SU-DHL-6 (cell line): Measurements from ENCODE around the gene GPR87.

Experiments
- H2AFZ ChIP-seq: fragments of 200-600 bp; sonication (generic); 2 replicates; pipeline ENCODE4 v1.6.1; 2014; ENCODE audit warnings: low read depth, mild to moderate bottlenecking, moderate library complexity, mixed read lengths, antibody characterized with exemption, low read length; ENCODE audit not compliant: severe bottlenecking
- H3F3A ChIP-seq: fragments of 200-600 bp; shearing (Covaris generic); 2 replicates; pipeline ENCODE4 v1.6.0; 2016; ENCODE audit warnings: antibody characterized with exemption, mild to moderate bottlenecking; ENCODE audit not compliant: insufficient read depth
- H3K27ac ChIP-seq: fragments of 200-600 bp; sonication (generic); 2 replicates; pipeline ENCODE4 v1.5.1; 2016; ENCODE audit warnings: low read depth, mild to moderate bottlenecking, low read length, moderate library complexity, mixed read lengths
- H3K27me3 ChIP-seq: fragments of 200-600 bp; sonication (generic), shearing (Covaris generic); 2 replicates; pipeline ENCODE4 v1.6.0; 2014; ENCODE audit warnings: mild to moderate bottlenecking, low read length
- H3K36me3 ChIP-seq: fragments of 200-600 bp; sonication (generic); 2 replicates; pipeline ENCODE4 v1.6.1; 2014; ENCODE audit warnings: mild to moderate bottlenecking, low read length, mixed read lengths
- H3K4me2 ChIP-seq: fragments of 300-600, 200-600 bp; shearing (Covaris generic), sonication (generic); 2 replicates; pipeline ENCODE4 v1.6.0; 2014; ENCODE audit warnings: low read length, low read depth, mild to moderate bottlenecking; ENCODE audit not compliant: poor library complexity, severe bottlenecking
- H3K4me3 ChIP-seq: fragments of 200-600 bp; sonication (generic); 2 replicates; pipeline ENCODE4 v1.5.1; 2014; ENCODE audit warnings: antibody characterized with exemption, low read length, mild to moderate bottlenecking, mixed read lengths; ENCODE audit not compliant: insufficient read depth, poor library complexity, severe bottlenecking
- H3K79me2 ChIP-seq: fragments of 200-600 bp; sonication (generic); 2 replicates; pipeline ENCODE4 v1.6.1; 2014; ENCODE audit warnings: mild to moderate bottlenecking, low read length, moderate library complexity; ENCODE audit not compliant: insufficient read depth
- H3K9ac ChIP-seq: fragments of 200-600 bp; sonication (generic); 2 replicates; pipeline ENCODE4 v1.7.0; 2014; ENCODE audit warnings: mild to moderate bottlenecking, low read length
- H3K9me2 ChIP-seq: fragments of 200-600 bp; sonication (generic); replicated peaks from 2 replicates; pipeline ENCODE4 v1.6.1; 2014; ENCODE audit warnings: low read length; ENCODE audit not compliant: insufficient read depth
- H3K9me3 ChIP-seq: fragments of 200-600 bp; sonication (generic); 2 replicates; pipeline ENCODE4 v1.6.1; 2014; ENCODE audit warnings: low read length, mixed read lengths; ENCODE audit not compliant: insufficient read depth
- H4K20me1 ChIP-seq: fragments of 200-600 bp; sonication (generic); 2 replicates; pipeline ENCODE4 v1.6.1; 2014; ENCODE audit warnings: low read depth, mild to moderate bottlenecking, antibody characterized with exemption, low read length, moderate library complexity, mixed read lengths
- EZH2phosphoT487 ChIP-seq: fragments of 200-600 bp; sonication (generic), shearing (Covaris generic); conservative IDR thresholded peaks from 2 replicates; pipeline ENCODE4 v1.6.1; 2018; ENCODE audit warnings: mild to moderate bottlenecking, antibody characterized with exemption, low read length, moderate library complexity, mixed read lengths
- TF ChIP-seq, protein P1 (sequence below): fragments of 200-600 bp; sonication (generic); IDR thresholded peaks from one replicate; pipeline ENCODE4 v1.5.1; 2017; ENCODE audit warnings: antibody characterized with exemption, mild to moderate bottlenecking, low read length, moderate library complexity; ENCODE audit not compliant: insufficient read depth, poor library complexity, severe bottlenecking

The GPR87 gene

DNA sequence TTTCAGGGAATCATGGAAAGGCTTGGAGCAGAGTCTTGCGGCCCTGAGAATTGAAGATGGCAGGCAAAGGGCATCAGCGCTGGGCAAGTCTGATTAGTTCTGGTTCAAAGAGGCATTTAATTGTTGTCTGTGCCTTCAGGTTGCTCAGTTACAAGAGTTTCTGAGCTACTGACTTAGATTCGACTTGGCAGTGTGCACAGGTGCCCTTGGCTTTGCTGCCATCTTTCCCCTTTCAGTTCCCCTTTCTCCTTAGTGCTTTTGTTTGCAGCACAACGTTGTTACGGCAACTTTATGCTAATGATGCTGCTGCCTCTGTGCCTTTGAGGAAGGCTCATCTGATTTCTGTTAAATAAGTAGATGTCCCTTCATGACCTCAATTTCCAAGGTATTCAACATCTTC, 50.8 kb downstream of the GPR87 start:
- TF ChIP-seq EZH2phosphoT487 = no peak
- TF ChIP-seq, protein P1, sequence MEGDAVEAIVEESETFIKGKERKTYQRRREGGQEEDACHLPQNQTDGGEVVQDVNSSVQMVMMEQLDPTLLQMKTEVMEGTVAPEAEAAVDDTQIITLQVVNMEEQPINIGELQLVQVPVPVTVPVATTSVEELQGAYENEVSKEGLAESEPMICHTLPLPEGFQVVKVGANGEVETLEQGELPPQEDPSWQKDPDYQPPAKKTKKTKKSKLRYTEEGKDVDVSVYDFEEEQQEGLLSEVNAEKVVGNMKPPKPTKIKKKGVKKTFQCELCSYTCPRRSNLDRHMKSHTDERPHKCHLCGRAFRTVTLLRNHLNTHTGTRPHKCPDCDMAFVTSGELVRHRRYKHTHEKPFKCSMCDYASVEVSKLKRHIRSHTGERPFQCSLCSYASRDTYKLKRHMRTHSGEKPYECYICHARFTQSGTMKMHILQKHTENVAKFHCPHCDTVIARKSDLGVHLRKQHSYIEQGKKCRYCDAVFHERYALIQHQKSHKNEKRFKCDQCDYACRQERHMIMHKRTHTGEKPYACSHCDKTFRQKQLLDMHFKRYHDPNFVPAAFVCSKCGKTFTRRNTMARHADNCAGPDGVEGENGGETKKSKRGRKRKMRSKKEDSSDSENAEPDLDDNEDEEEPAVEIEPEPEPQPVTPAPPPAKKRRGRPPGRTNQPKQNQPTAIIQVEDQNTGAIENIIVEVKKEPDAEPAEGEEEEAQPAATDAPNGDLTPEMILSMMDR = no peak
- H3K4me2 ChIP-seq = peak overlapping the region; percentile 24
- no peak overlapping the region for H2AFZ ChIP-seq
- H3K9me3 ChIP-seq = no peaks in the 10 kb centered on the region
- peak overlapping the region; percentile 25; the same call in 1 of the 2 replicates for H3K27ac ChIP-seq
- no peaks in the 10 kb centered on the region for H3K27me3 ChIP-seq
- no peak overlapping the region for H3K9ac ChIP-seq
- no peak overlapping the region for H3K4me3 ChIP-seq
- no peaks in the 10 kb centered on the region for H4K20me1 ChIP-seq
- no peaks in the 10 kb centered on the region for H3K9me2 ChIP-seq
- no peaks in the 10 kb centered on the region for H3F3A ChIP-seq
- no peaks in the 10 kb centered on the region for H3K79me2 ChIP-seq
- H3K36me3 ChIP-seq = 0 out of 2 replicates have a peak, but pooled peaks cover 2% of the 10 kb centered on the region

DNA sequence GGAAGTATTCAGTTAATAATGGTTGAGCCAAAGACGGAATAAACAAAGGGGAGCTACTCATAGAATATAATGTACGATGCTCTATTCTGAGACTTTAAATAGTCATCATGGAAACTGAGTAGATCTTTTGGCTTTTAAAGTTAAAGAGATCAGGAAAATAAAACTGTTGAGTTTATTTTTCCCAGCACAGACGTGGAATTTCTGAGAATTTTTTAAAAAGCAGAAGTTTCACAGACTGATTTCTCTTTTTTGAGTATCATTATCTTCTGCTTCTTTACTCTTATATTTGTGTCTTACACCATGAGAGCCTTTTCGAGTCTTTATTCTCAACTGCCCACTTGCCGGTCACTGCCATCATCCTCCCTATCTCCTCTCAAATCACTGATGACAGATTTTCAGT, 51.5 kb downstream of the GPR87 start:
- Histone ChIP-seq H3K9me2 (no peaks in the 10 kb centered on the region), H3K9ac (no peak overlapping the region), H3K27ac (no peak overlapping the region), H3K36me3 (0 out of 2 replicates have a peak, but pooled peaks cover 2% of the 10 kb centered on the region), H3K4me2 (peak overlapping the region; percentile 24), H4K20me1 (no peaks in the 10 kb centered on the region), H3K79me2 (no peaks in the 10 kb centered on the region), H2AFZ (no peak overlapping the region), H3K9me3 (no peaks in the 10 kb centered on the region), H3F3A (no peaks in the 10 kb centered on the region), H3K4me3 (no peak overlapping the region), H3K27me3 (no peaks in the 10 kb centered on the region)
- no peak for TF ChIP-seq EZH2phosphoT487
- TF ChIP-seq, protein P1 = no peak

DNA sequence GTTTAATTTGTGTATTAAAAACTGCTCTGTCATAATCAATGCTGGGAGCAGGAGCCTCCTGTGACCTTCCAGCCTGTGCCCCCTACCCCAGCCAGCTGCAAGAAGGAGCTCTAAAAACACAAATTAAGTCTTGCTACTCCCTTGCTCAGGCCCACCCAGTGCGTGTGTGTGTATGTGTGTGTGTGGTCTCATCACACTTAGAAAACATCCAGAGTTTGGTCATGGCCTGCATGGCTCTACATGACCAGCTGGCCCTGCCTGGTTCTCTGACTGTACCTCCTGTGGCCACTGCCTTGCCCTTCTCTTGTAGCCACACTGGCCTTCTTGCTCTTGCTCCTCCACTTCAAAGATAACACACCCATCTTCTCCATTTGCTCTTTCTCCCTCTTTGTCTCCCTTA, 52.0 kb downstream of the GPR87 start:
- TF ChIP-seq, protein P1 = no peak
- TF ChIP-seq EZH2phosphoT487 = no peak
- Histone ChIP-seq H3K4me2 (no peak overlapping the region), H3K4me3 (no peak overlapping the region), H3K9ac (no peak overlapping the region), H3F3A (no peaks in the 10 kb centered on the region), H3K27me3 (no peaks in the 10 kb centered on the region), H3K9me3 (no peaks in the 10 kb centered on the region), H2AFZ (no peak overlapping the region), H3K36me3 (0 out of 2 replicates have a peak, but pooled peaks cover 2% of the 10 kb centered on the region), H3K27ac (no peak overlapping the region), H4K20me1 (no peaks in the 10 kb centered on the region), H3K9me2 (no peaks in the 10 kb centered on the region), H3K79me2 (no peaks in the 10 kb centered on the region)
